Measurements from ENCODE around the gene ATP2B3. TPM values are rescaled to one million over a fixed set of nuclear protein-coding genes. Genes with fewer than 3 reads are reported as not detected.

The ATP2B3 gene
- total RNA-seq, 1 experiment from 2014 or later: 0.35 TPM

DNA sequence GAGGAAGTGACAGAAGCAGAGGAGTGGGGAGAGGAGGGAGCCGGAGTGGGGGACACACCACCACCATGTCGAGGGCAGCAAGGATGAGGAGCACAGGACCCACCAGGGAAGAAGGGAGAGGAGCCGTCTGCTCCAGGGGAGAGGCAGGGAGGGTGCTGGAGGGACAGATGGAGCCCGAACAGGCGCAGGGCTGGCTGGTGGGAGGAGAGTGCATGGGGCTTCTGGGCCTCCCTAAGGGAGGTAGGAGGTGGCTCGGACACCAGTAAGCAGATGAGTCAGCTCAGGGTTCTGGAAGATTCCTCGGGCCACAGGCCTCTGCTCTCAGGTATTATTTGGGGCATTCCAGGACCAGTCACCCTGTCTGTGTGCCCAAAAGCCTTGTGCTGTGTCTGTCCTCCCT lies 29.8 kb downstream of the ATP2B3 start:
- no peak for DNase-seq
- no peak overlapping the region for H2BK5ac ChIP-seq (ENCODE audit: insufficient read length, low read length)
- H2AFZ ChIP-seq (ENCODE audit: low read length): no peak overlapping the region
- H2AK5ac ChIP-seq (ENCODE audit: insufficient read length, low read length): no peak overlapping the region
- Mint-ChIP-seq H3K27me3 (ENCODE audit: low read depth) (peaks cover 3% of the 10 kb centered on the region; the same call in 1 of the 2 replicates), H3K4me3 (no peak overlapping the region), H3K36me3 (ENCODE audit: insufficient read depth in 1 of 3, low read depth in 3 of 3) (peaks cover 0 to 8% (median under 1%) of the 10 kb centered on the region in 3 experiments; a peak in 3 of 7 replicates), H3K27ac (no peak overlapping the region), H3K9me3 (peaks cover 57 to 68% of the 10 kb centered on the region in 2 experiments), H3K4me1 (peaks cover 0 to 7% of the 10 kb centered on the region in 2 experiments; a peak in 1 of 4 replicates)
- H4K91ac ChIP-seq (ENCODE audit: insufficient read length, low read depth, low read length): no peak overlapping the region
- no peak overlapping the region for H3K9ac ChIP-seq (ENCODE audit: extremely low read depth, insufficient read length, low read length)
- no peak overlapping the region for H3T11ph ChIP-seq (ENCODE audit: low read length)
- H4K8ac ChIP-seq (replicated peaks; ENCODE audit: insufficient read length, low read depth, low read length): no peak overlapping the region
- TF ChIP-seq, protein P1, sequence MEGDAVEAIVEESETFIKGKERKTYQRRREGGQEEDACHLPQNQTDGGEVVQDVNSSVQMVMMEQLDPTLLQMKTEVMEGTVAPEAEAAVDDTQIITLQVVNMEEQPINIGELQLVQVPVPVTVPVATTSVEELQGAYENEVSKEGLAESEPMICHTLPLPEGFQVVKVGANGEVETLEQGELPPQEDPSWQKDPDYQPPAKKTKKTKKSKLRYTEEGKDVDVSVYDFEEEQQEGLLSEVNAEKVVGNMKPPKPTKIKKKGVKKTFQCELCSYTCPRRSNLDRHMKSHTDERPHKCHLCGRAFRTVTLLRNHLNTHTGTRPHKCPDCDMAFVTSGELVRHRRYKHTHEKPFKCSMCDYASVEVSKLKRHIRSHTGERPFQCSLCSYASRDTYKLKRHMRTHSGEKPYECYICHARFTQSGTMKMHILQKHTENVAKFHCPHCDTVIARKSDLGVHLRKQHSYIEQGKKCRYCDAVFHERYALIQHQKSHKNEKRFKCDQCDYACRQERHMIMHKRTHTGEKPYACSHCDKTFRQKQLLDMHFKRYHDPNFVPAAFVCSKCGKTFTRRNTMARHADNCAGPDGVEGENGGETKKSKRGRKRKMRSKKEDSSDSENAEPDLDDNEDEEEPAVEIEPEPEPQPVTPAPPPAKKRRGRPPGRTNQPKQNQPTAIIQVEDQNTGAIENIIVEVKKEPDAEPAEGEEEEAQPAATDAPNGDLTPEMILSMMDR (conservative IDR thresholded peaks at IDR 0.05): no peak
- H4K5ac ChIP-seq (ENCODE audit: insufficient read length, low read depth, low read length): no peak overlapping the region
- H3K4me1 ChIP-seq (ENCODE audit: insufficient read depth, low read length): no peaks in the 10 kb centered on the region
- H3K4me2 ChIP-seq (ENCODE audit: insufficient read depth, insufficient read length, low read length): no peak overlapping the region
- no peak overlapping the region for H2BK20ac ChIP-seq (ENCODE audit: low read depth, low read length, poor library complexity, severe bottlenecking)
- WGBS (ENCODE audit: extremely low coverage, insufficient read length, low lambda C conversion rate): no CpG with 5 or more reads among the region's 7 CpGs
- no peak overlapping the region for H3K14ac ChIP-seq (ENCODE audit: insufficient read depth, low read length)
- no peaks in the 10 kb centered on the region for H3K27me3 ChIP-seq (ENCODE audit: insufficient read depth, low read length)
- H3K23ac ChIP-seq (ENCODE audit: insufficient read length, low read depth, low read length): no peak overlapping the region
- no peaks in the 10 kb centered on the region for H4K20me1 ChIP-seq (ENCODE audit: control insufficient read depth, insufficient read depth, insufficient read length)
- no peaks in the 10 kb centered on the region for H3K79me1 ChIP-seq (ENCODE audit: insufficient read depth, low read depth, low read length, poor library complexity, severe bottlenecking)
- no peaks in the 10 kb centered on the region for H3K79me2 ChIP-seq (ENCODE audit: insufficient read depth, low read length)
- no peak overlapping the region for H3K56ac ChIP-seq (ENCODE audit: insufficient read length, low read depth, low read length)
- no peak overlapping the region for H3K18ac ChIP-seq (ENCODE audit: insufficient read length, low read depth, low read length)
- H3K23me2 ChIP-seq (ENCODE audit: insufficient read length, low read depth, low read length, poor library complexity, severe bottlenecking): no peaks in the 10 kb centered on the region
- no peak overlapping the region for H3K27ac ChIP-seq (ENCODE audit: insufficient read length, low read depth, low read length)
- H3K9me3 ChIP-seq (ENCODE audit: control insufficient read depth, low read depth, low read length): peaks cover 47% of the 10 kb centered on the region
- no peak overlapping the region for H2BK12ac ChIP-seq (ENCODE audit: insufficient read length, low read depth, low read length)
- H2BK15ac ChIP-seq (ENCODE audit: low read depth, low read length): no peak overlapping the region
- H2BK120ac ChIP-seq (ENCODE audit: low read depth, low read length, poor library complexity, severe bottlenecking): no peak overlapping the region
- H3K4ac ChIP-seq (ENCODE audit: low read depth, low read length): no peak overlapping the region

All from H9 (cell line).